ENCODE results near the gene IGF1R. TPM values are rescaled to one million over a fixed set of nuclear protein-coding genes. Genes with fewer than 3 reads are reported as not detected.

The IGF1R gene
- total RNA-seq, 4 donors from 2014 or later = 49.4 to 239 (median 109) TPM

DNA sequence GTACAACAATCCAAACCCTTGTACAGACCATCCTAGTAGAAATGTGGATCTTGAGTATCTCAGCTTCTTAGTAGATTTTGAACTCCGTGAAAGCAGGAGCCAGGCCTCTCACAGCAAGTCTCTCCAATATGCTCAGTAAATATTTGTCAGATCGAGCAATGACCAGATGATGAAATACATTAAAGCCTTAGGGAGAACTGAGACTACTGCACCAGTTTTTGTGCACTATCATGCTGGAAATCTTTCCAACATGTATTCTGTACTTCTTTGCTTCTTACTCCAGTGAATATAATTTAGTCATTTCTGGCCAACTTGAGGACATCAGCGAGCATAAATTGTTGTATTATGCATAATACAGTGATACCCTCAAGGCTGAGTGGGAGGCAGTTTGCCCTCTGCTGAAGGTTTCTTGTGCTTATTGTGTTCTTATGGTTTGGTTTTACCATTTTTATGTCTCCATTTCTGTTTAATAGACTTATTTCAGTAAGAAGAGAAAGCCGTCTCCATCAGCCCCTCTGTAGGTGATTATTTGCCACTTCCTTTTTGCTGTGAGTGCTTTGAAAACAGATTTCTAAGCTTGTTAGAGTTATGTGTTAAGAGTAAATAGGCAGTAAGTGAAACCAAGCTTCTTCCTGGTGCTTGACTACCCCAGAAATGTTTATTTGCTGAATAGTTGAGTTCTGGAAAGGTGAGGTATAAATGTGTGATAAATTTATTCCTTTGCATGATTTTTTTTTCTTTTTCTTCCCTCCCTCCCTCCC lies 212.1 kb downstream of the IGF1R start:
- no peak for DNase-seq
- in situ Hi-C loops (cut with MboI; ENCODE audit: low pct_ligation_motif_present in 1 of 4, low pct_unique_long_range_greater_than_20kb in 1 of 4, low sequenced_read_pairs in 3 of 4) (no loop called here), intact Hi-C loops (cut with DNase I; ENCODE audit: low total_unique reads) (no loop called here)
- Histone ChIP-seq H3K9me3 (no peaks in the 10 kb centered on the region), H3K4me3 (no peak overlapping the region), H3K36me3 (no peaks in the 10 kb centered on the region), H3K27me3 (no peaks in the 10 kb centered on the region), H3K4me1 (peaks cover 0 to 24% (median 10%) of the 10 kb centered on the region in 4 donors), H3K27ac (peak overlapping the region in 1 of 4 donors; percentile 22)
- TF ChIP-seq POLR2A (IDR thresholded peaks at IDR 0.05) (no peak), POLR2AphosphoS5 (IDR thresholded peaks at IDR 0.05) (no peak), EP300 (IDR thresholded peaks at IDR 0.05; ENCODE audit: low read depth) (no peak)
- TF ChIP-seq, protein P1, sequence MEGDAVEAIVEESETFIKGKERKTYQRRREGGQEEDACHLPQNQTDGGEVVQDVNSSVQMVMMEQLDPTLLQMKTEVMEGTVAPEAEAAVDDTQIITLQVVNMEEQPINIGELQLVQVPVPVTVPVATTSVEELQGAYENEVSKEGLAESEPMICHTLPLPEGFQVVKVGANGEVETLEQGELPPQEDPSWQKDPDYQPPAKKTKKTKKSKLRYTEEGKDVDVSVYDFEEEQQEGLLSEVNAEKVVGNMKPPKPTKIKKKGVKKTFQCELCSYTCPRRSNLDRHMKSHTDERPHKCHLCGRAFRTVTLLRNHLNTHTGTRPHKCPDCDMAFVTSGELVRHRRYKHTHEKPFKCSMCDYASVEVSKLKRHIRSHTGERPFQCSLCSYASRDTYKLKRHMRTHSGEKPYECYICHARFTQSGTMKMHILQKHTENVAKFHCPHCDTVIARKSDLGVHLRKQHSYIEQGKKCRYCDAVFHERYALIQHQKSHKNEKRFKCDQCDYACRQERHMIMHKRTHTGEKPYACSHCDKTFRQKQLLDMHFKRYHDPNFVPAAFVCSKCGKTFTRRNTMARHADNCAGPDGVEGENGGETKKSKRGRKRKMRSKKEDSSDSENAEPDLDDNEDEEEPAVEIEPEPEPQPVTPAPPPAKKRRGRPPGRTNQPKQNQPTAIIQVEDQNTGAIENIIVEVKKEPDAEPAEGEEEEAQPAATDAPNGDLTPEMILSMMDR (IDR thresholded peaks at IDR 0.05) = no peak
- WGBS, 2 donors (ENCODE audit: low coverage in 1 of 2) = 60 to 71% methylated on average over 4 of the region's 4 CpGs

DNA sequence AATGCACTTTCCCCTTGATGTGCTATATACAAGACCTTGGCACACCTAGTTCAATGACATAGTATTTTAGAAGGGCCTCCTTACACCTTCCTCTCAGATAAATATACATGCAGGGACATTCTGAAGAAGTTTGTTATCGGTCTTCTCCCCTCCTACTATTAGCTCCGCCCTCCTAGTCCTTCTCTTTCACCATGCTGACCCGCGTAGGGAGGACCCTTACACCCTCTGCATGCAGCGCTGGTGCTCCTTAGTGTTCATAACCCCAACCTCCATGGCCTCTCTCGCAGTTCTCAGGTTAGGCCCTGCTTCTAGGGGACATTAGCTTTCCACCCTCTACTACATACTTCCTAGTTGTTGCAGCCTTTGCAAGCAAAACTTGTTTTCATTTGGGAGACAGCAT lies 212.8 kb downstream of the IGF1R start:
- in situ Hi-C loops (cut with MboI; ENCODE audit: low pct_ligation_motif_present in 1 of 4, low pct_unique_long_range_greater_than_20kb in 1 of 4, low sequenced_read_pairs in 3 of 4) (no loop called here), intact Hi-C loops (cut with DNase I; ENCODE audit: low total_unique reads) (no loop called here)
- Histone ChIP-seq H3K36me3 (no peaks in the 10 kb centered on the region), H3K9me3 (no peaks in the 10 kb centered on the region), H3K4me3 (no peak overlapping the region), H3K4me1 (peaks cover 0 to 24% (median 10%) of the 10 kb centered on the region in 4 donors), H3K27me3 (no peaks in the 10 kb centered on the region), H3K27ac (peak overlapping the region in 1 of 4 donors; percentile 22)
- 93 to 94% methylated on average over 3 to 6 of the region's 6 CpGs for WGBS, 2 donors (ENCODE audit: low coverage in 1 of 2)
- DNase-seq = no peak
- TF ChIP-seq EP300 (IDR thresholded peaks at IDR 0.05; ENCODE audit: low read depth) (no peak), POLR2AphosphoS5 (IDR thresholded peaks at IDR 0.05) (no peak), POLR2A (IDR thresholded peaks at IDR 0.05) (no peak)
- TF ChIP-seq, protein P1 (IDR thresholded peaks at IDR 0.05) = no peak

DNA sequence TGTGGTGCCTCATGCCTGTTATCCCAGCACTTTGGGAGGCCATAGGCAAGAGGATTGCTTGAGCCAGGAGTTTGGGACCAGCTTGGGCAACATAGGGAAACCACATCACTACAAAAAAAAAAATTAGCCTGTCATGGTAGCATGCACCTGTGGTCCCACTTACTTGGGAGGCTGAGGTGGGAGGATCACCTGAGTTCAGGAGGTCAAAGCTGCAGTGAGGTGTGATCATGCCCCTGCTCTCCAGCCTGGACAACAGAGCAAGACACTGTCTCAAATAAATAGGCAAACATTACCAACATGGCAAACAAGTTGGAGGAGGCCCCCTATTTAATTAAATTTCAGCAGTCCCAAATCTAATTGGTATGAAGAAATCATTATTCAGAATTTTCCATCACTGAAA lies 215.6 kb downstream of the IGF1R start:
- H3K4me1 ChIP-seq = peaks cover 0 to 26% (median 6%) of the 10 kb centered on the region in 4 donors
- TF ChIP-seq, protein P1 (IDR thresholded peaks at IDR 0.05) = no peak
- no peaks in the 10 kb centered on the region for H3K9me3 ChIP-seq
- in situ Hi-C loops (cut with MboI; ENCODE audit: low pct_ligation_motif_present in 1 of 4, low pct_unique_long_range_greater_than_20kb in 1 of 4, low sequenced_read_pairs in 3 of 4) = no loop called here
- no peaks in the 10 kb centered on the region for H3K27me3 ChIP-seq
- no peak overlapping the region for H3K4me3 ChIP-seq
- H3K27ac ChIP-seq = no peak overlapping the region
- H3K36me3 ChIP-seq = no peaks in the 10 kb centered on the region
- no peak for DNase-seq
- intact Hi-C loops (cut with DNase I; ENCODE audit: low total_unique reads) = no loop called here

DNA sequence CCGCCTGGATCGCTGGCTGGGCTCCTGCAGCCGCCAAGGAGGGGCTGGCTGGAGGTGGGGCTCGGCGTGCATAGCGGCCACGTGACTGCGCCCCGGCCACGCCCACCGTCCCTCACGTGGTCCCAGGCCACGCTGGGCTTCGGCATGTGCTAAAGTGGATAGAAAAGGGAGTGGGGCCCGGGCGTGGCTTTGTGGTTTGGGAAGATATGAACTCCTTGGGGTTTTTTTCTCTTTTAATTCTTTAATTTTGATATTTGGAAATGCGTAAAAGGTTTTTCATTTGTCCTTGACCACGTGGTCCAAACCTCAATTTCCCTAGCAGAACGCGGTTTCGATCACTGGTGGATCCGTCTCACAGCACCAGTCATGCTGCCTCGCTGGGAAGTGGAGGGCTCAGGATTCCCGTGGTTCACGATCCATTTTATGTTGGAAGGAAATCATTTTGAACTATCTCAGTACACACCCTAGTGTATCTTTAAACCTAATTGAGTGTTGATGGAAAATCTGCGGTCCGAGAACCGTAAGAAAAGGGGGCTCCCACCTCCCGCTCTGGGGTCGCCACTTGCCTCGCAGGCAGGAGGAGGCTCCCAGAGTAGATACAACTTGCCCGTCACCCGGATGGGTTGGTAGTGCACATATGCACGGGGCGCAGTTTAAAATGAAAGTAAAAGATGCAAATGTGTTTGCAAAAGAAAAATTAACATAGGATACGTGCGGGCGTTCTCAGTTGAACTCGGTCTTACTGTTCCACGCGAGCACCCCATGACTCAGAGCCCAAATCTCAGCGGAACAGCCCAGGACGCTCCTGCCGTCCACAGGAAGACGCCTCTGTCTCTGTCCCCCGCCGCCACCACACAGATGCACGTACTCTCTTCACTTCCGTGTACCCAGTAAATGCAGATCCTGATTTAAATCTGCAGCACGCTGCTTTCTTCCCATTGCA lies 217.3 kb downstream of the IGF1R start:
- no peaks in the 10 kb centered on the region for H3K36me3 ChIP-seq
- H3K4me1 ChIP-seq = peaks cover 0 to 17% (median 2%) of the 10 kb centered on the region in 4 donors
- in situ Hi-C loops (cut with MboI; ENCODE audit: low pct_ligation_motif_present in 1 of 4, low pct_unique_long_range_greater_than_20kb in 1 of 4, low sequenced_read_pairs in 3 of 4) = no loop called here
- H3K27ac ChIP-seq = peak overlapping the region; percentile 77 to 80 (median 79)
- 23 to 61% methylated on average over 12 to 50 of the region's 50 CpGs for WGBS, 2 donors (ENCODE audit: low coverage in 1 of 2)
- no peaks in the 10 kb centered on the region for H3K27me3 ChIP-seq
- intact Hi-C loops (cut with DNase I; ENCODE audit: low total_unique reads) = no loop called here
- TF ChIP-seq POLR2AphosphoS5 (IDR thresholded peaks at IDR 0.05) (peak in 1 of 3 donors; percentile 28), EP300 (IDR thresholded peaks at IDR 0.05; ENCODE audit: low read depth) (no peak)
- DNase-seq = peak; percentile 79
- H3K9me3 ChIP-seq = no peaks in the 10 kb centered on the region
- peak overlapping the region; percentile 17 to 55 (median 28) for H3K4me3 ChIP-seq

Data from transverse colon (tissue), 4 donors.